Stimulated activated CD8-positive, alpha-beta memory T cell treated with anti-CD3 and anti-CD28 coated beads, Interleukin-15, amount 100 ng/mL, for 4 hours (primary cell): Measurements from ENCODE around the gene EPHA1.

Source experiments
- DNase-seq, 2 donors: peaks; one replicate each; pipeline ENCODE4 v3.0.0-alpha.2; 2020; ENCODE audit warnings: low read depth in 2 of 2

Gene EPHA1

DNA sequence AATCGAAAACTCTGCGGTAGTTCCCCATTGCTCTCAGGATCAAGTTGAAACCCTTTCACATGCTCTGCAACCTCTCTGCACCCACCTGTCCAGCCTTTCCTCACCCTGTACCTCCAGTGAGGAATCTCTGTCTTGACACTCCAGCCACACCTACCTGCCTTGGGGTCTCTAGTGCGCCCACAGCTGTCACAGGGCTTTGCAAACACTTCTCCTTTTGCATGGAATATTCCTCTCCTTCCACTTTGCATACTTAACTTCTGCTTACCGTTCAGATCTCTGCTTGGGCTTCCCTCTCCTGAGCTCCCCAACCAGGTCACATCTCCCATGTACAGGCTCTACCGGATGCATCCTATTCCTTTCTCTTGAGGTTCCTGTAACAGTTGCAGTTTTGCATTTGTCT lies 34.1 kb downstream of the EPHA1 start:
- DNase-seq: no peak

DNA sequence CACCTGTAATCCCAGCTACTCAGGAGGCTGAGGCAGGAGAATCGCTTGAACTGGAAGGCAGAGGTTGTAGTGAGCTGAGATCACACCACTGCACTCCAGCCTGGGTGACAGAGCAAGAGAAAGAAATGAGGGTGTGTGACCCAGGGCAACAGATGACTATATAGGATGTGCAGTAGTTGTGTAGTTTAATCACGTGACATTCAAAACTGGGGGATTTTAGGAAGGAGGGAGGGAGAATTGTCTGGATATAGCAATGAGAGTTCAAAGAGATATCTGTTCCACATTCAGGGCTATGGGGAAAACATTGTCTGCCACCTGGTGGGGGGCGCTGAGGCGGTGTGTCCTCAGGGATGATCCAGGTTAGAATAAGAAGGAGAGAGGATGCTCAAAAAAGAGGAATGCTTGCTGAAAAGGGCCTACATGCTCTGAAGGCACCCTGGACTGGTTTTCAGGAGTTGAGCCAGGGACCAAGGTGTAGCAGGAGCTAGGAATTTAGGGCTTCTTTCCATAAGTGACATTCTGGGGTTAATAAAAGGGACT lies 35.3 kb downstream of the EPHA1 start:
- no peak for DNase-seq

GRCh38 chr7:143372070-143372469 lies 36.6 kb downstream of the EPHA1 start:
- no peak for DNase-seq

DNA sequence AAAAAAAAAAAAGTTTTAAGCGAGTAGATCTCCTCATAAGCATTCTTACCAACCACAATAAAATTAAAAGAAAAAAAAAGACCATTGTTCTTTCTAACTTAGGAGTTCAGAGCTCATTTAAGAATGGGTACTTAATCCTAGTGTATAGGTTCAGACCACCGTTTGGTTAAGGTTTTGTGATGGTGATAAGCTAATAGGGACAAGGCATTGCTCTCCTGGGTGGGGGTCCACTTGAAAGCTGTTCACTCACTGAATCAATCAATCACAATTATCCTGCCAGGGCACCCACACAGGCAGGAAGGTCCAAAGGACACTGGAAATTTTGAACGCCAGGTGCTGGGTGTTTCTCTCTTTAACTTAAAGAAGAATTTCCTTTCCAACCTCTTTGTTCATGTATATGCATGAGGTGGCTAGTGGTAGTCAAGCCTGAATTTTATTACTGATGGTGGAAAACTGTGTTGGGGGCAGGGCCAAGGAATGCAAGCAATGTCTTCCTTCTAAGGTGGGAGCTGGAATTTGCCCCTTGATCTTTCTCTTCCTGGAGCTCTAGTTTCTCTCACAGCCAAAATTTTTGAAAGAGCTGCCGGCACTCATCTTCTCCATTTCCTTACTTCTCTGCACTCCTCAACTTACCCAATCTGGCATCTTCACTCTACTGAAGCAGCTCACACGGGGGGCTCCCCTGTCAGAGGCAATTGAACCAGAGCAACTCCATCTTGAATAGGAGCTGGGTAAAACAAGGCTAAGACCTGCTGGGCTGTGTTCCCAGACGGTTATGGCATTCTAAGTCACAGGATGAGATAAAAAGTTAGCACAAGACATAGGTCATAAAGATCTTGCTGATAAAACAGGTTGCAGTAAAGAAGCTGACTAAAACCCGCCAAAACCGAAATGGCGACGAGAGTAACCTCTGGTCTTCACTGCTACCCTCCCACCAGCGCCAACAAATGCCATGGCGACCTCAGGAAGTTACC lies 38.7 kb downstream of the EPHA1 start:
- DNase-seq: no peak

DNA sequence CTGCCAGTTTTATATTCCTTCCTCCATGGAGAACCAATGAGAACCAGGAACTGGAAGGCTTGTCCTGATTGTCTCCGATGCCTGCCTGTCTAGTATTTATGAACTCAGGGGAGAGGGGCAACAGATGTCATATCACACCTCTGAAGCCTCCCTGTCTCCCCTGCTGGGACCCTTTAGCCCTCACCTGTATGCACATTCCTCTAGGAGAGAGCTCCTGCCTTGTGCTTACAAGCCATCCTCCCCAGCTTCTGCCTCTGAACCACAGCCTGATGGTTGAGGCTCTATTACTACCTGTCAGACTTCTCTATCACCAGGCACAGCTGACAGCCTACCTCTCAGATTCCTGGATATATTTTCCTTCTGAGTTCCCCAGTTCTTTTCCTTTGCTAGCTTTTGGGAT lies 40.3 kb downstream of the EPHA1 start:
- no peak for DNase-seq

DNA sequence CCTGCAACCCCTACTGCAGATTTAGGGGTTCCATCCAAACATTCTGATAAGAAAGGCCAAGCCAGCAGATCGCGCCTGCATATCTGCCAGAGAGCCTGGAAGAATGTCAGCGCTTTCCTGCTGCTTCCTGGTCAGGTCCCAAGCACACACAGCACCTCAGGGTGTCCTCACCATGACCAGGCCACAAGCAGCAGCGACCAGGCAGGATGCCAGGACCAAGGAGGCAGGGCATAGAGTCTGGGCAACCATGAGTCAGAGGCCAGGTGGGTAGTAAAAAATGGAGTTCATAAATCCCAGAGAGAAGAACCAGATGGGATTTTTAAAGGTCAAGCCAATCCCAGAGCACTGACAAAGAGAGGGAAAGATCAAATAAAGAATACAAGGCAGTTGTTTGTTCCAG lies 40.7 kb downstream of the EPHA1 start:
- no peak for DNase-seq

DNA sequence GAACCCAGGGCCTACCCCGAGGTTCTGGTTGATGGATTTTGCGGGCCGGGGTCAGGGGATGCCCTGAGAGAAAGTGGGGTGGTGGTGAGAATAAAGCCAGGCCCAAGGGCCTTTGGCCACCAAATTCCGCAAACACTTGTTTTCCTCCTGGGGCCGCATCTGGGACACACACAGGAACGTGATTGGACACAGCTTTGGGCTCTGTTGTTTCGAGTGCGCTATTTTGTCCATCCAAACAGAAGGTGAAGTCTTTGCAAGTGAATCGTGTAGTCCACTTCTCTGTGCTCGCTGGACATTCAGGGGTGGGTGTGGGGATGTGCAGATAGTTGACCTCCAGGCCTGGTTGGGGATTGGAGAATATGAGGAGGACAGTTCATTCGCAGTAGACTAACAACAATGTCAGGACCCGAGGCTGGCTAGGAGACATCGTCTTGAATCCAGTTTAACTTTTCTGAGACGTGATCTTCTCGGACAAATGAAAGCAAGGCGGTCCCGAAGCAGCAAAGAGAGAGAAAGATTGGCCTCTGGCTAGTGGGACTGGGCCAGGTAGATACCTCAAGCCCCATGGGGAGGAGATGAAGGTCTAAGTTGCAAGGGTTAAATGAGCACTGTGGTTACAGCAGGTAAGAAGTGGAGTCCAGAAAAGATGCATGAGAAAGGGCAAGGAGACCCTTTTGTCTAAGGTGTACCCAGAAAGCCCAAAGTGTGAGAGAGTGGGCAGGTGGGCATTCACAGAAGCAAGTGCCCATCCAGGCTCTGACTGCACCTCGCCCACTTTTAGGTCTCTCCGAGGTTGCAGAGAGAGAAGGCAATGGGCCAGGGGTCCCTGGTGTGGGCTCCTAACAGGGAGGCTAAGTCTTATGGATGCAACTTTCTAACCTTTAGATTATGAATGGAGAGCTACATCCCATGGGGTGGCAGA lies 45.4 kb downstream of the EPHA1 start:
- no peak for DNase-seq

- DNase-seq: no peak
These were observed 46.3 kb downstream of the EPHA1 start, which contains the start of gene FAM131B for GRCh38 chr7:143362131-143363015. Gene FAM131B, minus strand, starts transcription at chr7:143362713. Its CDS starts 110 bp downstream, at chr7:143362603.

DNA sequence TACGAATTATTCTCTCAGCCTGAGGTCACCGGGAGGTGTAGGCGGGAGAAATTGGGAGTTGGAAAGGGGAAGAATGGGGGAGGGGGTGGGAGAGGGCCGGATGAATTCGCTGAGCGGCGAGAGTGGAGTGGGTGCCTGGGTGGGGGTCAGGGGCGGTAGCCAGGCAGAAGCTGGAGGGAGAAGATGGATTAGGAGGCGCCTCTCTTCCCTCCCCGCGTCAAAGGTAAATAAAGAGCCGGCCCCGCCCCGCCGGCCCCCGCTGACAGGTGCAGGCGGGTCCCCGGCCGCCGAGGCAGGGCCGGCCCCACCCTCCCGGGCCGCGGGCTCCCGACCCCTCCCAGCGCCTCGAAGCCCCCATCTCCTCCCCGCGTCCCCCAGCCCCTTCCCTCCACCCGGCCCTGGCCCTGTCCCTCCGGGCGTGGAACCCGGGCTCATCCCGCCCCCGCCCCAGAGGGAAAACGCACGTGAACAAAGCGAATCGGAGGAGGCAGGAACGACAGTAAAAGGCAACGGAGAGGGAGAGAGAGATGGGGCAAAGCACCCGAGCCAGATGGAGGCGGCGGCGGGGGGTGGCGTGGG lies 47.0 kb downstream of the EPHA1 start:
- no peak for DNase-seq

DNA sequence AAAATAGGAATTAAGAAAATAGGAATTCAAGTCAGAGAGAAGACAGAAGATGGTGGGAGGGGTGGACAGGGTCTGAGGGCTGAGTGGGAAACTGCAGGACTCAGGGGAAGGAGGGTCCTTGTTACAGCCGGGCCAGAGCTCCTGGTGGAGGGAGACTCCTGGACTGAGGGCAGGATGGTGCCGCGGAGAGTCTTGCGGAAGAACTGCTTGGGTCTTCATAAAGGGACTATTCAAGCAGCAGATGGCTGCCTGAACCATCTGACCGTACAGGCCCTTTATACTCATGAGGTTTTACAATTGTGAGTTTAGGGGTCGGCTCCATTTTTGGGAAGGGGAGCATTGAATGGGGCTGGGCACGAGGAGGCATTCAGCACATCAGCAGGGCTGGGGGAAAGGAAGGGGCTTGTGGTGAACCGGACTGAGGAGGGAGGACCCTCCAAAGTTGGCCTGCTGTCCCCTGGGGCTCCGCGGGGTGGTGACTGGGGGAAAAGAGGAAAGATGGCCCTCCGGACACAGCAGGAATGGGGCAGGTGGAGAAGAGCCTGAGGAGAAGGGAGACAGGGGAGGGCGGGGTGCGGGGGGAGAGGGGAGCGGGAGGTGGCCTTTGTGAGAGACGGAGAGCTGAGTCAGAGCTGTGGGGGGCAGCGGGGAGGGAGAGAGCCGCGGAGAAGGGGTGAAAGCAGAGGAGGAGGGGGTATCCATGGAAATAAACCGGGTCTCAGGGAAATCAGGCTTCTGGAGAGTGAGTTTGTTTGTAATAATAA lies 47.7 kb downstream of the EPHA1 start:
- DNase-seq: no peak

DNA sequence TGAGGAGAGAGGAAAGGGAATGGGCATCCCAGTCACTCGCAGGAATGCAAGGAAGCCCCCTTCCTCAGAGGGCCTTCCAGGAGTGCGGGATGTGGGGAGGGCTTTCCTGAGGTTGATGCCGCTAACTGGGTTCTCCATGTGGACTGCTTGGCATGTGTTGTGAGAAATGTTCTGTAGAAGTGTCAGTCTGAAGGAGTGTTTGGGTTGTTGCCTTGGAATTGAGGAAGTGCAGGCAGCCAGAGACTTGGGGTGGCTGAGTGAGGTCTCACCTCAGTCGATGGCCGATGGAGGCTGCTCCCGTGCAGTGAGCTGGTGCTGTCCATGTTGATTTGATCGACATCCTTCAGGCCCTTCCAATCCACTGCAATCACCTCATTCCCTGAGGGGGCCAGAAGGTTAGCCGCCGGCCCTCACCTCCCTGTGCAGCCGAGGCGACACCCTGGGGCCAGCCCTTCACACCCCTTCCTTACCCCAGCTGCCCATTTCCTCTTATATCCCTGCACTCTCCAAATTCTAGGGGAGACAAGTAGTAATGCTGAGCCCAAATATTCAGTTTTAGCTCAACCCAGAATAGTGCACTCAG lies 48.8 kb downstream of the EPHA1 start:
- DNase-seq: no peak

DNA sequence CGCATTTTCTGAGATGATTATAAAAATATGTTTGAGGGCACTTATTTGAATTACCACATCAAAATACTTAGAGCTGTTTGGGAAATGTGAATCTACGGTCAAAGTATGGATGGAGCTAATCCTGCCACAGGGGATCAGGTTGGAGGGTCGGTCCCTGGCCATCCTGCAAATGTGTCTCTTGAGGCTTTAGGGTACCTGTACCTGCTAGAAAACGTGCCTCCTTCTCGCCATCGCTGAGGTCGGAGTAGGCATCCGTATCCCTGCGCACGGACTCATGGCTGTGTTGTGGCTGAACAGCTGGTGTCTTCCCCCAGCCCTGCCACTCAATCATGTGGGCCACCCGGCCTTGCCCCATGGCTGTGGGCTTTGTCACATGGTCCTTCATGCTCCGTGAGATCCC lies 50.0 kb downstream of the EPHA1 start:
- no peak for DNase-seq

DNA sequence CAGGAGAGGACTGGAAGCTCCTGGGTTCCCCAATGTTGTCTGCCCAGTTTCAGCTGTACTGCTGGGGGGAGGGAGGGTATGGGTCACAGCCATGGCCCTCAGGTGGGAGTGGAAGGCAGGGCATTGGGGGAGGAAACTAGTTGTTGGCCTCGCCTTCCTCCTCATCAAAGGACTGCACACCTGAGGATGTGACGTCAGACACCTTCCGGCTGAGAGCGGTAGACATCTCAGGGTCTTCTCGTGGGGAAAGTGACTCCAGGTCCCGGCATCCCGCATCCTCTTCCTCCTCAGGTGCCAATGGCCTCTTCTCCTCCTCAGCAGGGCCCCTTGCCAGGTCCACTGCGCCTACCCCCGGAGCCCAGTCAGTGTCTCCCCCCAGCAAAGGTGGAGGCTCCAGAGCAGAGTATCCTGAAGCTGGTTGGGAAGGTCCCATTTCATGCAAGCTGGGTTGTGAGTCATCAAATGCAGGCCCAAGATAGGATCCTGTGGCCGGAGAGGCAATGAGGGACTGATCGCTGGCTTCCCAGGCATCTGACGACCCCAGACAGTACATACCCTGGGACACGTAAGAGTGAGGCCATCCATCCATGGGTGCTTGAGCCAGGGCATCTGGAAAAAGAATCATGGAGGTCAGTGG lies 52.1 kb downstream of the EPHA1 start:
- DNase-seq: no peak

DNA sequence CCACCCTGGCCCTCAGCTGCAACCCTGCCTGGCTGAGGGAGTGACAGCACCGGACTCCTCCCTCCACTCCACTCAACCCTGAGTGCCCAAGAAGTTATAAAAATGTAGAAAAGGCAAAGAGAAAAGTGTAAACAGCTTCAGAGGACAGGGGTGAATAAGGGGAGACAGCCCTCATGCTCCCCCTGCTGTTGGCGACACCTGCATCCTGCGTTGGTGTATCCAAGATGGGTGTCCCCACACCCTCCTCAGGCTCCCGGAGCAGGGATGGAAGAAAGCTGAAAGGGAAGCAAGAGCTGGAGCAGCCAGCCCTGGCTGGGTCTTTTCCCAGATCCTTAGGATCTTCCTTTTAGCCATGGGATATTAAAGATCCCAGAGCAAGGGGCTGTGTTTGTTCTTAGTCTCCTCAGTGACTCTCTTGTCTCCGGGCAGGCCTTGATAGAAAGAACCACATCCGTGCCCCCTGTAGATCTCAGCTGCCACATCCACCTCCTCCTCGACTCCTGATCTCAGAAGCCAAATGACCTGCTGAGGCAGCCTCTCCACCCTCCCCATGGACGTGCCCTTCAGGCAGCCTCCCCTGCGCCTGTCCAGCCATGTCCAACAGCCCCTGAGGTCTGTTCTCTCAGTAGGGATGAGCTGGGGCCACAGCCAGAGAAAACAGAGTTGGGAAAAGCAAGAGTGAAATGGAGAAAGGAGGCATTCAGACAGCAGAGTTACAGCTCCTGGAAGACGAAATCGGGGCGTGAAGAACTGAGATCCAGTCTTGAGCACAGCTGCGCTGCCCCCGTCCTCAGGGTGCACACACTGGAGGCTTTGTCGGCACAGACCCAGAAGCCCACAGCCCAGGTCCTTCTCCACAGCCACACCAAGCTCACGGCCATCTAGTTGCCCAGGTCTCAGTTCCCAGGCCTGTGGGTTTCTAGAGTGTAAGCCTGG lies 52.9 kb downstream of the EPHA1 start:
- no peak for DNase-seq

GRCh38 chr7:143354965-143355364 lies 53.7 kb downstream of the EPHA1 start:
- DNase-seq: no peak

- no peak for DNase-seq
These were observed 54.3 kb downstream of the EPHA1 start for GRCh38 chr7:143354376-143354775.

GRCh38 chr7:143352531-143353002 lies 56.1 kb downstream of the EPHA1 start:
- DNase-seq: no peak

GRCh38 chr7:143351574-143351973 lies 57.1 kb downstream of the EPHA1 start:
- DNase-seq: no peak
